ENCODE measurements around the gene RAP2C.
"Not testable (repeated sequence)": the region's sequence is repeated elsewhere in the genome, so short reads cannot be mapped to it uniquely, and the experiment has no call there.

Gene RAP2C

GRCh38 chrX:132171881-132172280 is 47.4 kb downstream of the RAP2C start:
- no peak for DNase-seq (ENCODE audit: low read depth, low spot score)
- in situ Hi-C loops (cut with HindIII; ENCODE audit: low sequenced_read_pairs): no loop called here
- H3K4me3 ChIP-seq (ENCODE audit: low read depth, low read length): no peak overlapping the region
- TF ChIP-seq CTCF (IDR thresholded peaks at IDR 0.05; ENCODE audit: low read depth, low read length): no peak

- DNase-seq (ENCODE audit: low read depth, low spot score): no peak
- in situ Hi-C loops (cut with HindIII; ENCODE audit: low sequenced_read_pairs): no loop called here
- TF ChIP-seq CTCF (IDR thresholded peaks at IDR 0.05; ENCODE audit: low read depth, low read length): no peak
These were observed 47.8 kb downstream of the RAP2C start for GRCh38 chrX:132171478-132171877.

GRCh38 chrX:132169554-132169953 is 49.7 kb downstream of the RAP2C start:
- DNase-seq (ENCODE audit: low read depth, low spot score): no peak
- in situ Hi-C loops (cut with HindIII; ENCODE audit: low sequenced_read_pairs): no loop called here
- no peak for TF ChIP-seq CTCF (IDR thresholded peaks at IDR 0.05; ENCODE audit: low read depth, low read length)
- H3K4me3 ChIP-seq (ENCODE audit: low read depth, low read length): no peak overlapping the region

More at GRCh38 chrX:132171478-132171877, 47.8 kb downstream of the RAP2C start:
- no peak overlapping the region for H3K4me3 ChIP-seq (ENCODE audit: low read depth, low read length)

GRCh38 chrX:132165651-132166050 is 53.6 kb downstream of the RAP2C start:
- TF ChIP-seq CTCF (IDR thresholded peaks at IDR 0.05; ENCODE audit: low read depth, low read length): no peak
- in situ Hi-C loops (cut with HindIII; ENCODE audit: low sequenced_read_pairs): no loop called here
- peak; percentile 2 for DNase-seq (ENCODE audit: low read depth, low spot score)
- no peak overlapping the region for H3K4me3 ChIP-seq (ENCODE audit: low read depth, low read length)

GRCh38 chrX:132165005-132165404 is 54.2 kb downstream of the RAP2C start:
- in situ Hi-C loops (cut with HindIII; ENCODE audit: low sequenced_read_pairs): no loop called here
- TF ChIP-seq CTCF (IDR thresholded peaks at IDR 0.05; ENCODE audit: low read depth, low read length): no peak
- no peak for DNase-seq (ENCODE audit: low read depth, low spot score)

GRCh38 chrX:132163094-132163493 is 56.2 kb downstream of the RAP2C start:
- in situ Hi-C loops (cut with HindIII; ENCODE audit: low sequenced_read_pairs); H3K4me3 ChIP-seq (ENCODE audit: low read depth, low read length); DNase-seq (ENCODE audit: low read depth, low spot score): not testable (repeated sequence)

More at GRCh38 chrX:132165005-132165404, 54.2 kb downstream of the RAP2C start:
- no peak overlapping the region for H3K4me3 ChIP-seq (ENCODE audit: low read depth, low read length)

GRCh38 chrX:132153166-132153565 is 66.1 kb downstream of the RAP2C start:
- in situ Hi-C loops (cut with HindIII; ENCODE audit: low sequenced_read_pairs): no loop called here
- H3K4me3 ChIP-seq (ENCODE audit: low read depth, low read length): no peak overlapping the region
- no peak for TF ChIP-seq CTCF (IDR thresholded peaks at IDR 0.05; ENCODE audit: low read depth, low read length)
- DNase-seq (ENCODE audit: low read depth, low spot score): no peak
